ENCODE results near the gene DOK6.

Gene DOK6

DNA sequence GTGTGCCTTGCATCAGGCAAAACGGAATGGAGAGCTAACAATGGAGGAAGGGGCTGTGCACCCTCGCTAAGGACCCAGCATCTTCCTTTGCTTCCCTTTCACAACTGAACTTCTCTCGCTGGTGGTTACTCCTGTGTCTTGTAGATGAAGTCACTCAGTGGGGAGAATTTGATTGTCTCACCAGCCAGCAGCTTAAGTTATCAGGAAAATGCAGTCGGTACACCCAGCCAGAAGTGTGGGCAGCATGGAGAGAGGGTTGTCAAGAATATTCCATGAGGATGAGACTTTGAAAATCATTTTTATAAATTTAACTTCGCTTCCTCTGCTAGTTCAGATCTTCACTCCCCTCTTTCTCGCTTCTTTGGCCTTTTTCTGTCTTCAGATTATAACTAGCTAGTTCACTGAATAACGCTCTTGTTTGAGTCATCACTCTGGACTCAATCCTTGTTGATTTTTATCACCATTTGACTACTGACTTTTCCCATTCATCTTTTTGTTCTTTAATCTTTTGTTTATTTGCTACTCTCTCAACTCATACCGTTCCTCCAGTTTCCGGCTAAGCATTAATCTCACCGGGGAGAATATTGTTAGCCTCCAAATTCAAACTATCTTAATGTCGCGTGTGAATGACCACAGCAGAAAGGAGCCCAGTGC lies 325.3 kb downstream of the DOK6 start:
- DNase-seq (ENCODE audit: low spot score), result no peak
- TF ChIP-seq, protein P1, sequence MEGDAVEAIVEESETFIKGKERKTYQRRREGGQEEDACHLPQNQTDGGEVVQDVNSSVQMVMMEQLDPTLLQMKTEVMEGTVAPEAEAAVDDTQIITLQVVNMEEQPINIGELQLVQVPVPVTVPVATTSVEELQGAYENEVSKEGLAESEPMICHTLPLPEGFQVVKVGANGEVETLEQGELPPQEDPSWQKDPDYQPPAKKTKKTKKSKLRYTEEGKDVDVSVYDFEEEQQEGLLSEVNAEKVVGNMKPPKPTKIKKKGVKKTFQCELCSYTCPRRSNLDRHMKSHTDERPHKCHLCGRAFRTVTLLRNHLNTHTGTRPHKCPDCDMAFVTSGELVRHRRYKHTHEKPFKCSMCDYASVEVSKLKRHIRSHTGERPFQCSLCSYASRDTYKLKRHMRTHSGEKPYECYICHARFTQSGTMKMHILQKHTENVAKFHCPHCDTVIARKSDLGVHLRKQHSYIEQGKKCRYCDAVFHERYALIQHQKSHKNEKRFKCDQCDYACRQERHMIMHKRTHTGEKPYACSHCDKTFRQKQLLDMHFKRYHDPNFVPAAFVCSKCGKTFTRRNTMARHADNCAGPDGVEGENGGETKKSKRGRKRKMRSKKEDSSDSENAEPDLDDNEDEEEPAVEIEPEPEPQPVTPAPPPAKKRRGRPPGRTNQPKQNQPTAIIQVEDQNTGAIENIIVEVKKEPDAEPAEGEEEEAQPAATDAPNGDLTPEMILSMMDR (IDR thresholded peaks at IDR 0.05; ENCODE audit: extremely low read depth, missing control alignments), result no peak

DNA sequence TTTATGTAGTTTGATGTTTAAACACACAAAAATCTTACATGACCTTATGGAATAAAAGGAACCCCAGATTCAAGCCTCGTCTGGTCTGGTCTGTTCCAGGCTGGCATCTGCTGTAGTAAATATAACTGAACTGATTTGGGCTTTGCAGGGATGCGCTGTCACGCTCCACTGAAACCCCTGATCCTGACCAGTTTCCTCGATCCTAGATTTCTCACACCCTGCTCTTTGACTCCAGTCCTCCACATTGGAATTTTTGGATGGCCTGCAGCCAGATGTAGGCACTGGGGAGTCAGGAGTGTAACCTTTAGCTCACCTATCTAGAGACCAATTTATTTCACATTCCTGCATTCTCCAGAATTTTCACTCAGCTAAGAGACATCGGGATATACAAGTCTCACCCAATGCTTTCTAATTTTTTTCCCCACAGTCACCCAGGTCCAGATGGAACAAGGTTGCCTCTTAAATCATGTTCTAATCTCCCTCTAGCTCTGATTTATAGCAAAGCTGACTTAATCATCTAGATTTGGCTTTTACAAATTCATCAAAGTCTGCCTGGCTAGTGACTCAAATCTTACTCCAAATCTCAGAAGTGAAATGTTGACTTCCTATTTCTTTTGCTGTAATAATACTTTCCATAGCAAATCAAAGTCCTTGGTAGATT lies 327.4 kb downstream of the DOK6 start:
- TF ChIP-seq, protein P1 (IDR thresholded peaks at IDR 0.05; ENCODE audit: extremely low read depth, missing control alignments), result no peak
- DNase-seq (ENCODE audit: low spot score), result no peak

DNA sequence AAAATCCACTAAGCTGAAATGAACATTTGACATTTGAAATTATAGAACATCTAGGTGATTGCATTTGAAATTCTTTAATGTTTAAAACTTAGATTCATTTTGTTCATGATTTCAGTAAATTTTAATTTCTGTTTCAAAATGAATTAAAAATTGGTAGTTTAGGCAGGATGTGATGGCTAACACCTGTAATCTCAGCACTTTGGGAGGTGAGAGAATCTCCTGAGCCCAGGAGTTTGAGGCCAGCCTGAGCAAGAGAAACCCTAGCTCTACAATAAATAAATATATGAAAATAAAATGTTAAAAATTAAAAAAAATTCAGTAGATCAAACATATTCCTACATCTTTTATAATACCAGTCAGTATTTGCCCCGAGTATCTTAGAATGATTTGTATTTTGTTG lies 330.0 kb downstream of the DOK6 start:
- TF ChIP-seq, protein P1 (IDR thresholded peaks at IDR 0.05; ENCODE audit: extremely low read depth, missing control alignments), result no peak
- DNase-seq (ENCODE audit: low spot score), result no peak

DNA sequence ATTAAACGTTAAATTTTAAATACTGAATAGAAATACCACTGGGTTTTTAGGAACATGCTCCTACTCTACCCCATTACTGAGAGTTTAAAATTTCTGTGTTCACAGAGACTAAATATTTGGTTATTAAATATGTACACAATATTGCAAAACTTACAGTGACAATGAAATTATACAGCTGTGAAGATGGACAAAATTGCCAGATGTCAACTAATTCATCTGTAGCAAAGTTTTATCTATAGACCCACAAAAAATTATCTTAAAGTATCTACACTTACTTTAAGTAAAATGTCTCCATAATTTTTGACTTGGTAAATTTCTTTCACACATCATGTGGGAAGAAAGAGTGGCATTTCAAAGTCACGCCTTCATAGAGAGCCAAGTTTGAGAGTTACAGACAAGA lies 333.8 kb downstream of the DOK6 start:
- DNase-seq (ENCODE audit: low spot score), result no peak
- TF ChIP-seq, protein P1 (IDR thresholded peaks at IDR 0.05; ENCODE audit: extremely low read depth, missing control alignments), result no peak

DNA sequence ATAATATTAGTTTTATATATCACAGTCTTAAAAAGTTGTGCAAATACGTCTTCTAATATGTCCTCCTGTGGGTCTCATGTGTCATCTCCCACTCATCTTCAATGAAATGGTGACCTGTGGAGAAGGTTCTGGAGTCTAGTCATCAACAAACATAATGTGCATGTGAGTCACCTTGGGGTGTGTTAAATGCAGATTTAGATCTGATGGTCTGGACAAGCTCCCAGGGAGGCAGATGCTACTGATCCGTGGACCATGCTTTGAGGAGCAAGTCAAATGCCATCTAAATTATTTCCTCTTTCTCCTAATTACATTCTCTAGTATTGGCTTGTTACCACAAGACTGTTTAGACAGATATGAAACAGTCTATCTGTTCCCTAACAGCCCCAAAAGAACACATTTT lies 336.0 kb downstream of the DOK6 start:
- TF ChIP-seq, protein P1 (IDR thresholded peaks at IDR 0.05; ENCODE audit: extremely low read depth, missing control alignments), result no peak

DNA sequence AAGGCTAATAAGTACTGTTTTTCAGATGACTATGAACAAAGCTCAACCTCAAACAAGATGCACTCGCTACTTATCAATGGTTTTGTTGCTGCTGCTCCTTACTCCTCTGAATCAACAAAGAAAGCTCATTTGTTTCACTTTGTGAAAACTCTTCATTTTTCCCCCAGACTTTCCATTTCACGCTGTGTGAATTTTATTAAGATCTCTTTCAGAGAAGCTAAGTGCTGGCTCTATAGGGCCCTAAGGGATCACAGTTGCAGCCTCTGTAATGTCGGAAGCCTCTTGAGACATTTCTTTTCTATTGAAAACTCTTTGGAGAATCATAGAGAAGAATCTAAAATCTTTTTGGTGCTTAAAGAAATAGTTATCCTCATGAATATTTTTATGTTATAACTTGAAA lies 337.2 kb downstream of the DOK6 start:
- DNase-seq (ENCODE audit: low spot score), result no peak
- TF ChIP-seq, protein P1 (IDR thresholded peaks at IDR 0.05; ENCODE audit: extremely low read depth, missing control alignments), result no peak

More for the DNA sequence above, 336.0 kb downstream of the DOK6 start:
- no peak for DNase-seq (ENCODE audit: low spot score)

DNA sequence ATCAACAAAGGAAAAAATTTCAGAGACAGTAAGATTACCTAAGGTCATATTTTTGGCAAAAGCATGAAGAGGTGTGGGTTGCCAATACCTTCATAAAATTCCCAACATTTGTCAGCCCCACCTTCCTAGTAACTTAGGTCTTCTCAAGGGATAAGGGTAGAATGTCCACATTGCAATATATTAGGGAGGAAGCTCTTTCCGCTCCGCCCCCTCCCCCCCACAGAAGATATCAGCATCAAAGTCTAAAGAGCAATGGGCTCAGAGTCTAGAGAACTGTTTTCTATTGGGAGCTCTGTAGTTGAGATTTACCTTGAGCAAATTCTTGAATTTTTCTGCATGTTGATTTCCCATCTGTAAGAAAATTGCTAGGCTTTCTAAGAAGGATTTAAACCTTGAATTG lies 346.7 kb downstream of the DOK6 start:
- DNase-seq (ENCODE audit: low spot score), result no peak
- TF ChIP-seq, protein P1 (IDR thresholded peaks at IDR 0.05; ENCODE audit: extremely low read depth, missing control alignments), result no peak
